WTC11 (cell line): ENCODE data around the gene SLC4A9. TPM values are rescaled to one million over a fixed set of nuclear protein-coding genes. Genes with fewer than 3 reads are reported as not detected.
A peak's percentile ranks its signal among the peaks of the same experiment; 100 is the strongest.

Experiments
- ATAC-seq: fragments of 200-7000 bp; cut with Tn5 transposase; 2 replicates; pipeline ENCODE4 v1.10.0; 2021; ENCODE audit warnings: mild to moderate bottlenecking, moderate library complexity
- Bru-seq: library from RNA; stranded (reverse); fragments of 400-500 nt; gene quantifications from one replicate; lab custom pipeline; 2021; lab: Mats Ljungman, UMichigan
- CTCF ChIA-PET: fragments of 300-600 bp; sonication (Branson Sonifier 250); formaldehyde crosslinking; loops from one replicate; lab custom pipeline; 2021; ENCODE audit warnings: antibody characterized with exemption; lab: Charles Lee
- POLR2A ChIA-PET: fragments of 350-600 bp; sonication (Branson Sonifier 250); formaldehyde crosslinking; loops from one replicate; lab custom pipeline; 2021; ENCODE audit warnings: antibody characterized with exemption; lab: Charles Lee
- DNase-seq: peaks from one replicate; pipeline ENCODE4 v3.0.0; 2021; ENCODE audit warnings: low spot score
- H3K27ac Mint-ChIP-seq: 2 replicates; pipeline ENCODE4 v1.8.0; 2021; ENCODE audit warnings: mixed read lengths
- H3K27me3 Mint-ChIP-seq: 2 replicates; pipeline ENCODE4 v1.8.0; 2021; ENCODE audit warnings: low read depth, mild to moderate bottlenecking, moderate library complexity, mixed read lengths
- H3K36me3 Mint-ChIP-seq: 2 replicates; pipeline ENCODE4 v1.8.0; 2021; ENCODE audit warnings: mixed read lengths
- H3K4me1 Mint-ChIP-seq: 2 replicates; pipeline ENCODE4 v1.8.0; 2022; ENCODE audit warnings: mixed read lengths
- H3K4me3 Mint-ChIP-seq: 2 replicates; pipeline ENCODE4 v1.8.0; 2021; ENCODE audit warnings: mild to moderate bottlenecking, moderate library complexity, mixed read lengths
- H3K9me3 Mint-ChIP-seq: 2 replicates; pipeline ENCODE4 v1.8.0; 2021; ENCODE audit warnings: mixed read lengths
- AFF4 ChIP-seq: sonication (generic); formaldehyde crosslinking; IDR thresholded peaks from 2 replicates; pipeline ENCODE4 v1.8.1; 2023; ENCODE audit warnings: mild to moderate bottlenecking, missing genetic modification reagents, borderline replicate concordance
- ATF2 ChIP-seq: sonication (generic); formaldehyde crosslinking; IDR thresholded peaks from 2 replicates; pipeline ENCODE4 v1.8.1; 2022; ENCODE audit warnings: low read depth, missing genetic modification reagents, borderline replicate concordance
- EMX1 ChIP-seq: fragments of 250-450 bp; sonication (Bioruptor Pico); IDR thresholded peaks from 2 replicates; pipeline ENCODE4 v1.8.0; 2021; ENCODE audit warnings: mild to moderate bottlenecking
- ERG ChIP-seq: fragments of 250-450 bp; sonication (Bioruptor Pico); IDR thresholded peaks from 2 replicates; pipeline ENCODE4 v1.8.0; 2021; ENCODE audit warnings: mild to moderate bottlenecking
- FOXJ3 ChIP-seq: sonication (generic); formaldehyde crosslinking; IDR thresholded peaks from 2 replicates; pipeline ENCODE4 v1.9.0; 2021; ENCODE audit warnings: missing genetic modification reagents, mild to moderate bottlenecking, borderline replicate concordance
- FOXP4 ChIP-seq: sonication (generic); formaldehyde crosslinking; IDR thresholded peaks from 2 replicates; pipeline ENCODE4 v1.8.0; 2022; ENCODE audit warnings: mild to moderate bottlenecking, missing genetic modification reagents
- JAZF1 ChIP-seq: fragments of 250-450 bp; sonication (Bioruptor Pico); IDR thresholded peaks from 2 replicates; pipeline ENCODE4 v1.9.0; 2021; ENCODE audit warnings: moderate library complexity, mild to moderate bottlenecking, inconsistent platforms
- MXD4 ChIP-seq: fragments of 250-450 bp; sonication (Bioruptor Pico); IDR thresholded peaks from 2 replicates; pipeline ENCODE4 v1.8.0; 2021; ENCODE audit warnings: mild to moderate bottlenecking, moderate library complexity, borderline replicate concordance
- NR1H2 ChIP-seq: sonication (generic); formaldehyde crosslinking; IDR thresholded peaks from 2 replicates; pipeline ENCODE4 v1.9.0; 2021; ENCODE audit warnings: mild to moderate bottlenecking, moderate library complexity, missing genetic modification reagents
- NR3C1 ChIP-seq: sonication (generic); formaldehyde crosslinking; conservative IDR thresholded peaks from 2 replicates; pipeline ENCODE4 v1.8.1; 2023; ENCODE audit warnings: low read depth, mild to moderate bottlenecking, missing genetic modification reagents
- PRDM15 ChIP-seq: sonication (generic); formaldehyde crosslinking; IDR thresholded peaks from 2 replicates; pipeline ENCODE4 v1.8.0; 2022; ENCODE audit warnings: missing genetic modification reagents
- PRRX2 ChIP-seq: fragments of 250-450 bp; sonication (Bioruptor Pico); IDR thresholded peaks from 2 replicates; pipeline ENCODE4 v1.8.0; 2021; ENCODE audit warnings: mild to moderate bottlenecking
- SMAD3 ChIP-seq: sonication (generic); formaldehyde crosslinking; IDR thresholded peaks from 2 replicates; pipeline ENCODE4 v1.8.0; 2022; ENCODE audit warnings: missing genetic modification reagents, mild to moderate bottlenecking, borderline replicate concordance
- TEAD4 ChIP-seq: sonication (generic); formaldehyde crosslinking; IDR thresholded peaks from 2 replicates; pipeline ENCODE4 v1.8.0; 2022; ENCODE audit warnings: mild to moderate bottlenecking, missing genetic modification reagents
- TP53 ChIP-seq: sonication (generic); formaldehyde crosslinking; IDR thresholded peaks from 2 replicates; pipeline ENCODE4 v1.8.1; 2023; ENCODE audit warnings: mild to moderate bottlenecking, missing genetic modification reagents
- ZMAT4 ChIP-seq: fragments of 250-450 bp; sonication (Bioruptor Pico); IDR thresholded peaks from 2 replicates; pipeline ENCODE4 v1.9.0; 2021; ENCODE audit warnings: mild to moderate bottlenecking
- ZNF281 ChIP-seq: sonication (generic); formaldehyde crosslinking; IDR thresholded peaks from 2 replicates; pipeline ENCODE4 v1.8.0; 2023; ENCODE audit warnings: mild to moderate bottlenecking, missing genetic modification reagents
- ZNF512 ChIP-seq: sonication (generic); formaldehyde crosslinking; IDR thresholded peaks from 2 replicates; pipeline ENCODE4 v1.8.1; 2022; ENCODE audit warnings: missing genetic modification reagents, borderline replicate concordance
- long read RNA-seq, 3 experiments: library from RNA in 1 of 3; library from capped mRNA in 1 of 3; library from polyadenylated mRNA in 1 of 3; unstranded in 2 of 3; stranded (forward) in 1 of 3; transcript quantifications; one replicate each; pipeline ENCODE4 v2.0.0, GENCODE V29; 2021
- total RNA-seq: library from RNA; stranded (reverse); gene quantifications from 3 replicates; pipeline ENCODE4 v1.2.3, GENCODE V29; 2021

Gene SLC4A9
- 0.37 to 0.76 TPM (median 0.50 TPM) in 3 replicates for total RNA-seq
- Bru-seq, nascent RNA, result percentile 38 among the genes with signal in this experiment
- long read RNA-seq, experiment 1, result 0 reads
- long read RNA-seq, experiment 2, result 0 reads
- long read RNA-seq, experiment 3, result 0 reads

GRCh38 chr5:140360101-140360500 lies at the start of gene SLC4A9:
SLC4A9 (plus strand) TSS chr5:140360194; CDS start chr5:140360237, 43 bp downstream.
- no peak for ATAC-seq
- H3K27me3 Mint-ChIP-seq, result peaks cover 12% of the 10 kb centered on the region
- H3K4me1 Mint-ChIP-seq, result peaks cover 10% of the 10 kb centered on the region
- DNase-seq, result no peak
- H3K4me3 Mint-ChIP-seq, result no peak within 1 kb of the TSS
- H3K36me3 Mint-ChIP-seq, result no peaks in the 10 kb centered on the region
- CTCF ChIA-PET, result interaction anchor here (0.6 to 4.5 kb wide), 5 partner anchors 13 to 117 kb away, joined by 3 to 247 read pairs (median 6); partner anchors contain the start of gene HBEGF
- TF ChIP-seq EMX1 (CRISPR knock-in tag) (no peak), NR1H2 (CRISPR knock-in tag) (no peak), ATF2 (CRISPR knock-in tag) (no peak), ERG (CRISPR knock-in tag) (no peak), PRRX2 (CRISPR knock-in tag) (no peak), TEAD4 (no peak), ZNF281 (CRISPR knock-in tag) (no peak), ZNF512 (CRISPR knock-in tag) (no peak), SMAD3 (no peak), ZMAT4 (CRISPR knock-in tag) (no peak), FOXP4 (CRISPR knock-in tag) (no peak), MXD4 (CRISPR knock-in tag) (no peak), NR3C1 (CRISPR knock-in tag) (no peak), TP53 (CRISPR knock-in tag) (no peak), PRDM15 (no peak), AFF4 (CRISPR knock-in tag) (no peak), JAZF1 (no peak), FOXJ3 (no peak)
- TF ChIP-seq, all 79 proteins: peak for 0
- no peaks in the 10 kb centered on the region for H3K9me3 Mint-ChIP-seq
- POLR2A ChIA-PET, result no interaction called here
- H3K27ac Mint-ChIP-seq, result no peak within 1 kb of the TSS
